IMR-90 (cell line): ENCODE measurements around the gene DEAF1. TPM values are rescaled to one million over a fixed set of nuclear protein-coding genes. Genes with fewer than 3 reads are reported as not detected.

Experiments used
- ATAC-seq: fragments of 200-7000 bp; cut with Tn5 transposase; 2 replicates; pipeline ENCODE4 v1.9.1; 2020; ENCODE audit warnings: low read depth, mild to moderate bottlenecking, moderate library complexity
- BruUV-seq: library from RNA; stranded (reverse); fragments of 400-500 nt; replicated peaks from 2 replicates; lab custom pipeline; 2021; lab: Mats Ljungman, UMichigan
- CTCF ChIA-PET: fragments of 300-600 bp; formaldehyde crosslinking; extraction: SDS; loops from one replicate; lab custom pipeline; 2021; ENCODE audit warnings: antibody characterized with exemption; lab: Yijun Ruan, JAX
- POLR2A ChIA-PET: fragments of 300-600 bp; sonication (Branson Sonifier 250); formaldehyde crosslinking; loops from one replicate; lab custom pipeline; 2022; ENCODE audit warnings: antibody characterized with exemption; ENCODE audit not compliant: unreplicated experiment; lab: Charles Lee
- DNase-seq: peaks from one replicate; pipeline ENCODE4 v3.0.0; 2013
- H2AFZ ChIP-seq: replicated peaks from 2 replicates; pipeline ENCODE3; 2013; ENCODE audit warnings: low read length, mild to moderate bottlenecking; ENCODE audit not compliant: poor library complexity
- H2AK5ac ChIP-seq: 2 replicates; pipeline ENCODE4 v1.6.1; 2013; ENCODE audit warnings: low read depth, low read length, inconsistent platforms
- H2AK9ac ChIP-seq: replicated peaks from 2 replicates; pipeline ENCODE3; 2013; ENCODE audit warnings: mild to moderate bottlenecking, low read depth, low read length, moderate library complexity; ENCODE audit not compliant: poor library complexity
- H2BK120ac ChIP-seq: 2 replicates; pipeline ENCODE4 v1.6.1; 2013; ENCODE audit warnings: low read depth, low read length, inconsistent platforms
- H2BK15ac ChIP-seq: 3 replicates; pipeline ENCODE4 v1.6.1; 2013; ENCODE audit warnings: low read depth, low read length, inconsistent platforms
- H2BK20ac ChIP-seq: 2 replicates; pipeline ENCODE4 v1.6.1; 2013; ENCODE audit warnings: low read depth, mild to moderate bottlenecking, inconsistent platforms, low read length, moderate library complexity
- H2BK5ac ChIP-seq: 2 replicates; pipeline ENCODE4 v1.6.1; 2013; ENCODE audit warnings: mild to moderate bottlenecking, low read depth, low read length, inconsistent platforms; ENCODE audit not compliant: poor library complexity, severe bottlenecking
- H3K14ac ChIP-seq: replicated peaks from 2 replicates; pipeline ENCODE4 v1.6.1; 2013; ENCODE audit warnings: low read depth, low read length, inconsistent platforms
- H3K18ac ChIP-seq: 2 replicates; pipeline ENCODE4 v1.6.1; 2013; ENCODE audit warnings: low read depth, low read length, control low read depth
- H3K23ac ChIP-seq: 2 replicates; pipeline ENCODE4 v1.6.1; 2013; ENCODE audit warnings: low read depth, low read length, inconsistent platforms
- H3K27ac ChIP-seq: 2 replicates; pipeline ENCODE4 v1.5.1; 2013; ENCODE audit warnings: mild to moderate bottlenecking, control low read depth, low read length; ENCODE audit not compliant: insufficient read depth
- H3K27me3 ChIP-seq: 2 replicates; pipeline ENCODE4 v1.6.1; 2013; ENCODE audit warnings: low read length; ENCODE audit not compliant: control insufficient read depth, insufficient read depth
- H3K36me3 ChIP-seq: 2 replicates; pipeline ENCODE4 v1.6.1; 2013; ENCODE audit warnings: low read length, mixed read lengths; ENCODE audit not compliant: control insufficient read depth, insufficient read depth
- H3K4ac ChIP-seq: 2 replicates; pipeline ENCODE4 v1.6.1; 2013; ENCODE audit warnings: low read depth, low read length, inconsistent platforms
- H3K4me1 ChIP-seq: 2 replicates; pipeline ENCODE4 v1.6.1; 2013; ENCODE audit warnings: low read length, mixed read lengths; ENCODE audit not compliant: control insufficient read depth, insufficient read depth
- H3K4me2 ChIP-seq: 2 replicates; pipeline ENCODE4 v1.6.1; 2013; ENCODE audit warnings: low read depth, mild to moderate bottlenecking, control low read depth, low read length, moderate library complexity
- H3K4me3 ChIP-seq: 2 replicates; pipeline ENCODE4 v1.5.1; 2013; ENCODE audit warnings: low read depth, mild to moderate bottlenecking, control low read depth, low read length, moderate library complexity; ENCODE audit not compliant: insufficient read depth
- H3K56ac ChIP-seq: 2 replicates; pipeline ENCODE4 v1.6.1; 2013; ENCODE audit warnings: low read length, inconsistent platforms; ENCODE audit not compliant: insufficient read depth; ENCODE audit errors: extremely low read depth
- H3K79me1 ChIP-seq, 2 experiments: 2 replicates each; pipeline ENCODE4 v1.6.1; 2013; ENCODE audit warnings: low read length in 2 of 2, inconsistent platforms in 1 of 2, low read depth in 1 of 2
- H3K9ac ChIP-seq: 2 replicates; pipeline ENCODE4 v1.6.1; 2013; ENCODE audit warnings: low read depth, low read length, control low read depth
- H3K9me1 ChIP-seq: 2 replicates; pipeline ENCODE4 v1.6.1; 2013; ENCODE audit warnings: low read length, inconsistent platforms; ENCODE audit not compliant: insufficient read depth
- H3K9me3 ChIP-seq: 2 replicates; pipeline ENCODE4 v1.6.1; 2013; ENCODE audit warnings: low read length; ENCODE audit not compliant: control insufficient read depth, insufficient read depth
- H4K20me1 ChIP-seq: 2 replicates; pipeline ENCODE4 v1.6.1; 2013; ENCODE audit warnings: low read length, inconsistent platforms; ENCODE audit not compliant: insufficient read depth
- H4K5ac ChIP-seq: 2 replicates; pipeline ENCODE4 v1.6.1; 2013; ENCODE audit warnings: mild to moderate bottlenecking, low read depth, low read length, control low read depth
- H4K8ac ChIP-seq, 2 experiments: 2 replicates each; pipeline ENCODE4 v1.6.1; 2013; ENCODE audit warnings: low read depth in 2 of 2, low read length in 2 of 2, control low read depth in 1 of 2, inconsistent platforms in 1 of 2
- H4K91ac ChIP-seq: 2 replicates; pipeline ENCODE4 v1.6.1; 2013; ENCODE audit warnings: low read depth, low read length, inconsistent platforms; ENCODE audit not compliant: insufficient read depth
- BHLHE40 ChIP-seq: fragments of 150-350 bp; IDR thresholded peaks from 2 replicates; pipeline ENCODE4 v1.6.1; 2016; ENCODE audit warnings: mild to moderate bottlenecking, low read depth, low read length
- MXI1 ChIP-seq: IDR thresholded peaks from 2 replicates; pipeline ENCODE4 v1.6.1; 2012; ENCODE audit warnings: low read depth, mild to moderate bottlenecking, low read length, moderate library complexity, borderline replicate concordance
- RCOR1 ChIP-seq: IDR thresholded peaks from 2 replicates; pipeline ENCODE4 v1.6.1; 2012; ENCODE audit warnings: mild to moderate bottlenecking, low read length, improper control_type of control experiment; ENCODE audit not compliant: insufficient replicate concordance
- WGBS, 2 experiments: methylation state at CpG; one replicate each; pipeline versions ENCODE4 v1.1.5 to v1.1.7; 2013; ENCODE audit warnings: missing lambda C conversion rate in 2 of 2; ENCODE audit not compliant: insufficient read length in 1 of 2; ENCODE audit errors: extremely low coverage in 2 of 2; 5-methylcytosine and 5-hydroxymethylcytosine counted together
- dilution Hi-C: fragments of 300-500 bp; cut with HindIII; formaldehyde crosslinking; loops from one replicate; pipeline ENCODE4 v1.14.3; 2018; ENCODE audit warnings: low sequenced_read_pairs; ENCODE audit not compliant: unreplicated experiment
- in situ Hi-C: fragments of 300-500 bp; cut with MboI; formaldehyde crosslinking; loops from 3 replicates; pipeline ENCODE4 v1.14.3; 2019; ENCODE audit warnings: low sequenced_read_pairs, inconsistent platforms, mixed read lengths
- intact Hi-C: fragments of 100-400 bp; cut with micrococcal nuclease; formaldehyde crosslinking; loops from 2 replicates; pipeline ENCODE4 v1.10.0; 2022
- polyA plus RNA-seq, 3 experiments: library from polyadenylated mRNA; depleted of rRNA; stranded (reverse); fragments of >200 nt; gene quantifications; 2 replicates each; pipeline ENCODE4 v1.2.3, GENCODE V29; 2012; ENCODE audit warnings: low replicate concordance in 1 of 3
- total RNA-seq: library from RNA; depleted of rRNA; stranded (reverse); fragments of >200 nt; gene quantifications from 2 replicates; pipeline ENCODE4 v1.2.3, GENCODE V29; 2012
- TF ChIP-seq, protein P1 (sequence below): fragments of 150-350 bp; IDR thresholded peaks from 2 replicates; pipeline ENCODE4 v1.6.1; 2016; ENCODE audit warnings: low read depth, mild to moderate bottlenecking, low read length, moderate library complexity, borderline replicate concordance

Gene DEAF1
- total and polyA plus RNA-seq, 2 of the 4 experiments (the other 2 are of a cell fraction): 22.9 to 31.6 TPM

DNA sequence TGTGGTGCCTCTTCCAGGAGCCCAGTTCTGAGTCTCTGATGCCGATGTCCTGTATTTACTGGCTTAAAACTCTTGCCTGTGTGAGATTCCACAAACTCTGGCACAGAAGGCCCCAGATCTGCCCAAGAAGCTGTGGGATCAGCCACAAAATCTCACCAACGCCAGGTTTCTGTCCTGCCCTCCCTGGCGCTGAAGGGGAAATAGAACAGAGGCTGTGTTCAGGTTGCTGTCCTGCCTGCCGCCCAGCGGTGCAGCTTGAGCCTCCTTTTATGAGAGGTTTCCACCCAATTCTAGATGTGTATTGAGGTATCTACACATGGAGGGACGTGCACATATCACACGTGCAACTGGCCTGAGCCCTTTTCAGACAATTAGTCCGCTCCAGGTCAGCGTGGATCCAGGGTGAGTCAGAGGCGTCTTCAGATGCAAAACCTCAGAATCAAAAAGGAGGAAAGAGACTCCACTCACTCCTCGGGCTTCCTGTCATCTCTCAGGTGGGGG, 2.8 kb upstream of the DEAF1 start:
- DNase-seq (peak; percentile 76), ATAC-seq (no peak)
- Histone ChIP-seq H3K27ac (peak overlapping the region; percentile 86), H3K4me1 (peaks cover 36% of the 10 kb centered on the region), H2BK20ac (peak overlapping the region; percentile 73), H3K9me1 (peaks cover 27% of the 10 kb centered on the region), H3K23ac (peak overlapping the region; percentile 24; the same call in 1 of the 2 replicates), H2BK120ac (peak overlapping the region; percentile 79), H3K27me3 (no peaks in the 10 kb centered on the region), H3K9me3 (no peaks in the 10 kb centered on the region), H4K20me1 (peaks cover 33% of the 10 kb centered on the region), H2BK5ac (peak overlapping the region; percentile 96), H2AFZ (no peak overlapping the region), H3K4me3 (no peak overlapping the region), H4K8ac (peak overlapping the region in 1 of 2 experiments; percentile 55; a peak in 2 of 4 replicates), H3K56ac (peak overlapping the region; percentile 31; the same call in 1 of the 2 replicates), H2AK9ac (peak overlapping the region; percentile 29), H3K18ac (peak overlapping the region; percentile 53), H3K9ac (peak overlapping the region; percentile 64), H4K91ac (peak overlapping the region; percentile 74), H3K79me1 (peaks cover 27 to 64% of the 10 kb centered on the region in 2 experiments), H3K4me2 (peak overlapping the region; percentile 50), H2BK15ac (peak overlapping the region; percentile 22; the same call in 2 of the 3 replicates), H4K5ac (peak overlapping the region; percentile 41; the same call in 1 of the 2 replicates), H3K36me3 (peaks cover 16% of the 10 kb centered on the region; the same call in 1 of the 2 replicates), H3K14ac (peak overlapping the region; percentile 65), H2AK5ac (peak overlapping the region; percentile 98), H3K4ac (peak overlapping the region; percentile 86)
- BruUV-seq: no TSS peak
- POLR2A ChIA-PET: interaction anchor here (0.6 kb wide), 1 partner anchor 21 kb away, joined by 7 read pairs; no protein-coding TSS in a partner anchor
- TF ChIP-seq BHLHE40 (peak; percentile 68), RCOR1 (no peak), MXI1 (peak; percentile 86)
- TF ChIP-seq, protein P1, sequence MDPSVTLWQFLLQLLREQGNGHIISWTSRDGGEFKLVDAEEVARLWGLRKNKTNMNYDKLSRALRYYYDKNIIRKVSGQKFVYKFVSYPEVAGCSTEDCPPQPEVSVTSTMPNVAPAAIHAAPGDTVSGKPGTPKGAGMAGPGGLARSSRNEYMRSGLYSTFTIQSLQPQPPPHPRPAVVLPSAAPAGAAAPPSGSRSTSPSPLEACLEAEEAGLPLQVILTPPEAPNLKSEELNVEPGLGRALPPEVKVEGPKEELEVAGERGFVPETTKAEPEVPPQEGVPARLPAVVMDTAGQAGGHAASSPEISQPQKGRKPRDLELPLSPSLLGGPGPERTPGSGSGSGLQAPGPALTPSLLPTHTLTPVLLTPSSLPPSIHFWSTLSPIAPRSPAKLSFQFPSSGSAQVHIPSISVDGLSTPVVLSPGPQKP: no peak
- CTCF ChIA-PET: interaction anchor here (1.1 kb wide), 1 partner anchor 9 kb away, joined by 3 read pairs; no protein-coding TSS in a partner anchor
- in situ Hi-C loops: no loop called here
- WGBS, 2 experiments: 100% methylated on average over 1 of the region's 11 CpGs; no CpG with 5 or more reads in 1 of the 2 experiments
- dilution Hi-C loops: no loop called here
- intact Hi-C loops: no loop called here
